Neuron (in vitro differentiated cells): ENCODE measurements around the gene CSAG2.
"Not testable (repeated sequence)": the region's sequence is repeated elsewhere in the genome, so short reads cannot be mapped to it uniquely, and the experiment has no call there.

ENCODE experiments used
- H2AFZ ChIP-seq: one replicate; pipeline ENCODE4 v1.6.1; 2013; ENCODE audit warnings: low read depth, mild to moderate bottlenecking, inconsistent platforms, low read length, moderate library complexity
- H3K27me3 ChIP-seq: one replicate; pipeline ENCODE4 v1.6.1; 2013; ENCODE audit warnings: low read length; ENCODE audit not compliant: insufficient read depth
- H3K36me3 ChIP-seq: one replicate; pipeline ENCODE4 v1.6.1; 2013; ENCODE audit warnings: low read length; ENCODE audit not compliant: insufficient read depth
- H3K4me1 ChIP-seq: one replicate; pipeline ENCODE4 v1.6.1; 2013; ENCODE audit warnings: low read length; ENCODE audit not compliant: insufficient read depth
- H3K4me3 ChIP-seq: 2 replicates; pipeline ENCODE4 v1.5.1; 2013; ENCODE audit warnings: mild to moderate bottlenecking, low read length, moderate library complexity
- H3K9me3 ChIP-seq: one replicate; pipeline ENCODE4 v1.6.1; 2013; ENCODE audit warnings: low read length

The CSAG2 gene

GRCh38 chrX:152709173-152709572, at the start of gene CSAG2:
Gene CSAG2, minus strand, starts transcription at chrX:152709273. Its CDS starts 161 bp downstream, at chrX:152709112.
- not testable (repeated sequence) for H3K4me3 ChIP-seq, H3K27me3 ChIP-seq, H3K4me1 ChIP-seq, H3K36me3 ChIP-seq, H3K9me3 ChIP-seq, H2AFZ ChIP-seq

- H3K36me3 ChIP-seq, H2AFZ ChIP-seq: not testable (repeated sequence)
Observed at GRCh38 chrX:152754871-152755270, 45.8 kb upstream of the CSAG2 start.

DNA sequence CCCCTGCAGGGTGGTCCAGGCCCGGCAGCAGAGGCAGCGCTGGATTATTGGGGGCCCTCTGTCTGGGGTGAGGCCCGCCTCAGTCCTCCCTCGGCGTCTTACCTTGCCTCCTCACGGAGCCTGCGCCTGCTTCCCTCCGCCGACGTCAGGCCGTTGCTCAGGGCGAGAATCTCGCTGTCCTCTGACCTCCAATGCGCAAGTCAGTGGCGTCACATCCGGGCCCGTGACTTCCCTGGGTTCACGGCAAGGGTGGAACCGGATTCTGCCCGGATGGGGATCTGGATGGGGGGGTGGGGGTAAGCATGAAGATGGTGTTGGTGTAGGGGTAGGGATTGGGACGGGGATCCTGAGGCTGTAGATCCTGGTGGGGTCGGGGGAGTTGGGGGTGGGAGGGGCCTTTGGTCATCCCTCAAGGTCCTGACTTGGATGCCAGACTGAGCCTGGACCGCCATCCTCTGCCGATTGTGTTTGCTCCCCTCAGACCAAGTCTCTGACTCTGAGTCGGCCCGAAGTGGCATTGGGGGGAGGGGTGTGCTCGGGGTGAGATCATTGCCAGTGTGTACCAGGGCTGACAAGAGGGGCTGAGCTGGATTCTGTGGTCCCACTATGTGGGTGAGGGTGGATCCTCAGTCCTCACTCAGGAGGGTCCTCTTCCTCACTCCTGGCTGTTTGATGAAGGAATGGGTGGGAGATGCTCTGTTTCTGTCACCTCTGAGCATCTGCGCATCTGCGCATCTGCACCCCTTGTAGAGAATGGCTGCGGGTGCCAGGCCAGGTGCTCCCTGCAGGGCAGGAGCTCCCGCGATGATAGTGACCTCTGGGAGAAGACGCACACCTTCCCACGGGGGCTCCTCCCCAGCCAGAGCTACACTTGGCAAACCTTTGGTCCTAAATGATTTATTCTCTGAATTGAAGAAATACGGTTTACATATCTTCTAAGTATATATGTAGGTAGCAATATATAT, 44.9 kb upstream of the CSAG2 start, which contains the start of gene MAGEA2:
MAGEA2 (minus strand) TSS at position 157 of the 965 bp plus-strand sequence. CDS start 2,479 bp downstream, outside the sequence.
- not testable (repeated sequence) for H3K9me3 ChIP-seq, H2AFZ ChIP-seq, H3K4me1 ChIP-seq, H3K36me3 ChIP-seq, H3K4me3 ChIP-seq, H3K27me3 ChIP-seq

More at GRCh38 chrX:152754871-152755270, 45.8 kb upstream of the CSAG2 start:
- H3K9me3 ChIP-seq, H3K27me3 ChIP-seq, H3K4me3 ChIP-seq, H3K4me1 ChIP-seq: not testable (repeated sequence)

DNA sequence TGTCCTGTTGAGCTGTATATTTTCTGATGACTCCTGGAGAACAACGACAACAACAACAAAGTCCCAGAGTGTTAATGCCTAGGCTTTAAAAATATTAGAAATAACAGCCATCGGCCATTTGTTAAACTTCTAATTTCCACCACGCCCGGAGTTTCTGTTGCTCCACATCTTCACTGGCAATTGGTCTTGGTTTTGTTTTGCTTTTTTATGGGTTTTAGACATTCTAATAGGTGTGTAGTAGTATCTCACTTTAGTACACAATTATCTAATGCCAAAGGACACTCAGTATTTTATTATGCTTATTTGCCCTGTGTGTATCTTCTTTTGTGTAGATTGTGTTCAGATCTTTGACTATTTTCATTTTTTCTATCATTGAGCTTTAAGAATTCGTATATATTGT, 29.5 kb upstream of the CSAG2 start:
- Histone ChIP-seq H2AFZ (no peak overlapping the region), H3K27me3 (peaks cover 16% of the 10 kb centered on the region), H3K9me3 (no peaks in the 10 kb centered on the region), H3K4me1 (no peaks in the 10 kb centered on the region), H3K4me3 (no peak overlapping the region), H3K36me3 (no peaks in the 10 kb centered on the region)

- H3K36me3 ChIP-seq, H2AFZ ChIP-seq, H3K9me3 ChIP-seq, H3K4me3 ChIP-seq, H3K4me1 ChIP-seq: not testable (repeated sequence)
- H3K27me3 ChIP-seq, result peaks cover 16% of the 10 kb centered on the region
Observed at GRCh38 chrX:152736528-152736927, 27.5 kb upstream of the CSAG2 start.

DNA sequence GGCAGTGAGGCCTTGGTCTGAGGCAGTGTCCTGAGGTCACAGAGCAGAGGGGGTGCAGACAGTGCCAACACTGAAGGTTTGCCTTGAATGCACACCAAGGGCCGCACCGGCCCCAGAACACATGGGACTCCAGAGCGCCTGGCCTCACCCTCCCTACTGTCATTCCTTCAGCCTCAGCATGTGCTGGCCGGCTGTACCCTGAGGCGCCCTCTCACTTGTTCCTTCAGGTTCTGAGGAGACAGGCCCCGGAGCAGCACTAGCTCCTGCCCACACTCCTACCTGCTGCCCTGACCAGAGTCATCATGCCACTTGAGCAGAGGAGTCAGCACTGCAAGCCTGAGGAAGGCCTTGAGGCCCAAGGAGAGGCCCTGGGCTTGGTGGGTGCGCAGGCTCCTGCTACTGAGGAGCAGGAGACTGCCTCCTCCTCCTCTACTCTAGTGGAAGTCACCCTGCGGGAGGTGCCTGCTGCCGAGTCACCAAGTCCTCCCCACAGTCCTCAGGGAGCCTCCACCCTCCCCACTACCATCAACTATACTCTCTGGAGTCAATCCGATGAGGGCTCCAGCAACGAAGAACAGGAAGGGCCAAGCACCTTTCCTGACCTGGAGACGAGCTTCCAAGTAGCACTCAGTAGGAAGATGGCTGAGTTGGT, 26.9 kb upstream of the CSAG2 start:
- Histone ChIP-seq H3K27me3 (peaks cover 16% of the 10 kb centered on the region), H3K4me3 (no peak overlapping the region), H3K9me3 (no peaks in the 10 kb centered on the region), H3K4me1 (no peaks in the 10 kb centered on the region), H3K36me3 (no peaks in the 10 kb centered on the region), H2AFZ (no peak overlapping the region)

GRCh38 chrX:152735101-152735500, 26.0 kb upstream of the CSAG2 start:
- no peaks in the 10 kb centered on the region for H3K9me3 ChIP-seq
- no peaks in the 10 kb centered on the region for H3K4me1 ChIP-seq
- H3K4me3 ChIP-seq, result no peak overlapping the region
- H3K27me3 ChIP-seq, result peaks cover 16% of the 10 kb centered on the region
- no peaks in the 10 kb centered on the region for H3K36me3 ChIP-seq
- no peak overlapping the region for H2AFZ ChIP-seq

DNA sequence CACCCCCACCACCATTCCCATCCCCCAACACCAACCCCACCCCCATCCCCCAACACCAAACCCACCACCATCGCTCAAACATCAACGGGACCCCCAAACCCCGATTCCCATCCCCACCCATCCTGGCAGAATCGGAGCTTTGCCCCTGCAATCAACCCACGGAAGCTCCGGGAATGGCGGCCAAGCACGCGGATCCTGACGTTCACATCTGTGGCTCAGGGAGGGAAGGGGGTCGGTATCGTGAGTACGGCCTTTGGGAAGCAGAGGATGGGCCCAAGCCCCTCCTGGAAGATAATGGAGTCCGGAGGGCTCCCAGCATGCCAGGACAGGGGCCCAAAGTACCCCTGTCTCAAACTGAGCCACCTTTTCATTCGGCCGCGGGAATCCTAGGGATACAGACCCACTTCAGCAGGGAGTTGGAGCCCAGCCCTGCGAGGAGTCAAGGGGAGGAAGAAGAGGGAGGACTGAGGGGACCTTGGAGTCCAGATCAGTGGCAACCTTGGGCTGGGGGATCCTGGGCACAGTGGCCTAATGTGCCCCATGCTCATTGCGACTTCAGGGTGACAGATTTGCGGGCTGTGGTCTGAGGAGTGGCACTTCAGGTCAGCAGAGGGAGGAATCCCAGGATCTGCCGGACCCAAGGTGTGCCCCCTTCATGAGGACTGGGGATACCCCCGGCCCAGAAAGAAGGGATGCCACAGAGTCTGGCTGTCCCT, 25.2 kb upstream of the CSAG2 start:
- H3K4me1 ChIP-seq, H2AFZ ChIP-seq, H3K36me3 ChIP-seq, H3K4me3 ChIP-seq, H3K9me3 ChIP-seq: not testable (repeated sequence)
- peaks cover 16% of the 10 kb centered on the region for H3K27me3 ChIP-seq

DNA sequence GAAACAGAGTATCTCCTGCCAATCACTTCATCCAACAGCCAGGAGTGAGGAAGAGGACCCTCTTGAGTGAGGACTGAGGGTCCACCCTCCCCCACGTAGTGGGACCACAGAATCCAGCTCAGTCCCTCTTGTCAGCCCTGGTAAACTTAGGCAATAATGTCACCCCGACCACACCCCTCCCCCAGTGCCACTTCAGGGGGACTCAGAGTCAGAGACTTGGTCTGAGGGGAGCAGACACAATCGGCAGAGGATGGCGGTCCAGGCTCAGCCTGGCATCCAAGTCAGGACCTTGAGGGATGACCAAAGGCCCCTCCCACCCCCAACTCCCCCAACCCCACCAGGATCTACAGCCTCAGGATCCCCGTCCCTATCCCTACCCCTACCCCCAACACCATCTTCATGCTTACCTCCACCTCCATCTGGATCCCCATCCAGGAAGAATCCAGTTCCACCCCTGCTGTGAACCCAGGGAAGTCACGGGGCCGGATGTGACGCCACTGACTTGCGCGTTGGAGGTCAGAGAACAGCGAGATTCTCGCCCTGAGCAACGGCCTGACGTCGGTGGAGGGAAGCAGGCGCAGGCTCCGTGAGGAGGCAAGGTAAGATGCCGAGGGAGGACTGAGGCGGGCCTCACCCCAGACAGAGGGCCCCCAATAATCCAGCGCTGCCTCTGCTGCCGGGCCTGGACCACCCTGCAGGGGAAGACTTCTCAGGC, 24.3 kb upstream of the CSAG2 start, which contains the start of the genes CSAG1 and MAGEA12:
CSAG1 (minus strand) TSS at position 461 of the 715 bp plus-strand sequence. CDS start 1,261 bp downstream, outside the sequence.
MAGEA12 (plus strand) TSS at position 497 of the 715 bp plus-strand sequence. CDS start 2,405 bp downstream, outside the sequence.
- no peaks in the 10 kb centered on the region for H3K9me3 ChIP-seq
- H3K4me1 ChIP-seq, result no peaks in the 10 kb centered on the region
- H3K4me3 ChIP-seq, result no peak within 1 kb of the TSS
- H2AFZ ChIP-seq, result no peak within 1 kb of the TSS
- H3K36me3 ChIP-seq, result no peaks in the 10 kb centered on the region
- peaks cover 14% of the 10 kb centered on the region for H3K27me3 ChIP-seq

- no peaks in the 10 kb centered on the region for H3K9me3 ChIP-seq
Observed at GRCh38 chrX:152725409-152725808, 16.3 kb upstream of the CSAG2 start.

GRCh38 chrX:152713815-152714787, 5.0 kb upstream of the CSAG2 start, which contains the start of gene MAGEA2B:
Gene MAGEA2B, plus strand, starts transcription at chrX:152714628. Its CDS starts 2,479 bp downstream, at chrX:152717107.
- not testable (repeated sequence) for H3K4me3 ChIP-seq, H3K4me1 ChIP-seq, H2AFZ ChIP-seq, H3K36me3 ChIP-seq, H3K9me3 ChIP-seq, H3K27me3 ChIP-seq

More at GRCh38 chrX:152725409-152725808, 16.3 kb upstream of the CSAG2 start:
- Histone ChIP-seq H3K4me3 (no peak overlapping the region), H3K36me3 (no peaks in the 10 kb centered on the region), H3K27me3 (peaks cover 4% of the 10 kb centered on the region), H3K4me1 (no peaks in the 10 kb centered on the region), H2AFZ (no peak overlapping the region)
